ENCODE results near the gene ITGB2. TPM values are rescaled to one million over a fixed set of nuclear protein-coding genes. Genes with fewer than 3 reads are reported as not detected.
"Not testable (repeated sequence)": the region's sequence is repeated elsewhere in the genome, so short reads cannot be mapped to it uniquely, and the experiment has no call there.

ITGB2 gene
- total RNA-seq, 1 donor from 2014 or later: 0.91 TPM

DNA sequence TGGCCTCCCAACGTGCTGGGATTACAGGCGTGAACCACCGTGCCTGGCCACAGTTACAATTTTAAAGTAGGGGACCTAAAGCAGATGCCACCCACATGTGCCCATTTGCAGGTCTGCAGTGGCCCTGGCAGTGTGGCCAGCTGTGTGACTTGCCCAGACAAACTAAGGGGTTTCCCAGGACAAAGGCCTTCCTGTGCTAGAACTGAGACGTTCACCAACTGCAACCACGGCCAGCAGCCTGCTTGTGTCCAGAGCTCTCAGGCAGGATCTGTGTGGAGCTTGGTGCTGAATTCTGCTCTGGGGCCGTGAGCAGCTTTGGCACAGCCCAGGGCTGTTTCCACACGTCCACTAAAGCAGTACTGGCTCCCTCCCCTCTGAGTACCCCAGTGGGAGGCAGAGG lies 36.6 kb downstream of the ITGB2 start:
- DNase-seq: no peak
- TF ChIP-seq, protein P1, sequence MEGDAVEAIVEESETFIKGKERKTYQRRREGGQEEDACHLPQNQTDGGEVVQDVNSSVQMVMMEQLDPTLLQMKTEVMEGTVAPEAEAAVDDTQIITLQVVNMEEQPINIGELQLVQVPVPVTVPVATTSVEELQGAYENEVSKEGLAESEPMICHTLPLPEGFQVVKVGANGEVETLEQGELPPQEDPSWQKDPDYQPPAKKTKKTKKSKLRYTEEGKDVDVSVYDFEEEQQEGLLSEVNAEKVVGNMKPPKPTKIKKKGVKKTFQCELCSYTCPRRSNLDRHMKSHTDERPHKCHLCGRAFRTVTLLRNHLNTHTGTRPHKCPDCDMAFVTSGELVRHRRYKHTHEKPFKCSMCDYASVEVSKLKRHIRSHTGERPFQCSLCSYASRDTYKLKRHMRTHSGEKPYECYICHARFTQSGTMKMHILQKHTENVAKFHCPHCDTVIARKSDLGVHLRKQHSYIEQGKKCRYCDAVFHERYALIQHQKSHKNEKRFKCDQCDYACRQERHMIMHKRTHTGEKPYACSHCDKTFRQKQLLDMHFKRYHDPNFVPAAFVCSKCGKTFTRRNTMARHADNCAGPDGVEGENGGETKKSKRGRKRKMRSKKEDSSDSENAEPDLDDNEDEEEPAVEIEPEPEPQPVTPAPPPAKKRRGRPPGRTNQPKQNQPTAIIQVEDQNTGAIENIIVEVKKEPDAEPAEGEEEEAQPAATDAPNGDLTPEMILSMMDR (IDR thresholded peaks at IDR 0.05; ENCODE audit: partially characterized antibody, unreplicated experiment): no peak

GRCh38 chr21:44883250-44883649 lies 37.4 kb downstream of the ITGB2 start:
- Mint-ChIP-seq H3K27ac (ENCODE audit: unreplicated experiment) (no peak overlapping the region), H3K4me3 (ENCODE audit: unreplicated experiment) (no peak overlapping the region), H3K9me3 (ENCODE audit: unreplicated experiment) (peaks cover 4% of the 10 kb centered on the region), H3K36me3 (ENCODE audit: unreplicated experiment) (no peaks in the 10 kb centered on the region), H3K4me1 (ENCODE audit: low read depth, unreplicated experiment) (no peaks in the 10 kb centered on the region), H3K27me3 (ENCODE audit: unreplicated experiment) (peaks cover 1% of the 10 kb centered on the region)
- peak; percentile 6 for DNase-seq
- TF ChIP-seq, protein P1 (IDR thresholded peaks at IDR 0.05; ENCODE audit: partially characterized antibody, unreplicated experiment): no peak

More for the DNA sequence above, 36.6 kb downstream of the ITGB2 start:
- Mint-ChIP-seq H3K36me3 (ENCODE audit: unreplicated experiment) (no peaks in the 10 kb centered on the region), H3K27ac (ENCODE audit: unreplicated experiment) (no peak overlapping the region), H3K27me3 (ENCODE audit: unreplicated experiment) (peaks cover 1% of the 10 kb centered on the region), H3K4me3 (ENCODE audit: unreplicated experiment) (no peak overlapping the region), H3K4me1 (ENCODE audit: low read depth, unreplicated experiment) (no peaks in the 10 kb centered on the region), H3K9me3 (ENCODE audit: unreplicated experiment) (peaks cover 4% of the 10 kb centered on the region)

GRCh38 chr21:44881198-44881872 lies 39.4 kb downstream of the ITGB2 start:
- no peak overlapping the region for H3K27ac Mint-ChIP-seq (ENCODE audit: unreplicated experiment)
- H3K27me3 Mint-ChIP-seq (ENCODE audit: unreplicated experiment): no peaks in the 10 kb centered on the region
- peak; percentile 2 for DNase-seq
- no peaks in the 10 kb centered on the region for H3K4me1 Mint-ChIP-seq (ENCODE audit: low read depth, unreplicated experiment)
- no peaks in the 10 kb centered on the region for H3K36me3 Mint-ChIP-seq (ENCODE audit: unreplicated experiment)
- TF ChIP-seq, protein P1 (IDR thresholded peaks at IDR 0.05; ENCODE audit: partially characterized antibody, unreplicated experiment): no peak
- H3K4me3 Mint-ChIP-seq (ENCODE audit: unreplicated experiment): no peak overlapping the region
- peaks cover 4% of the 10 kb centered on the region for H3K9me3 Mint-ChIP-seq (ENCODE audit: unreplicated experiment)

DNA sequence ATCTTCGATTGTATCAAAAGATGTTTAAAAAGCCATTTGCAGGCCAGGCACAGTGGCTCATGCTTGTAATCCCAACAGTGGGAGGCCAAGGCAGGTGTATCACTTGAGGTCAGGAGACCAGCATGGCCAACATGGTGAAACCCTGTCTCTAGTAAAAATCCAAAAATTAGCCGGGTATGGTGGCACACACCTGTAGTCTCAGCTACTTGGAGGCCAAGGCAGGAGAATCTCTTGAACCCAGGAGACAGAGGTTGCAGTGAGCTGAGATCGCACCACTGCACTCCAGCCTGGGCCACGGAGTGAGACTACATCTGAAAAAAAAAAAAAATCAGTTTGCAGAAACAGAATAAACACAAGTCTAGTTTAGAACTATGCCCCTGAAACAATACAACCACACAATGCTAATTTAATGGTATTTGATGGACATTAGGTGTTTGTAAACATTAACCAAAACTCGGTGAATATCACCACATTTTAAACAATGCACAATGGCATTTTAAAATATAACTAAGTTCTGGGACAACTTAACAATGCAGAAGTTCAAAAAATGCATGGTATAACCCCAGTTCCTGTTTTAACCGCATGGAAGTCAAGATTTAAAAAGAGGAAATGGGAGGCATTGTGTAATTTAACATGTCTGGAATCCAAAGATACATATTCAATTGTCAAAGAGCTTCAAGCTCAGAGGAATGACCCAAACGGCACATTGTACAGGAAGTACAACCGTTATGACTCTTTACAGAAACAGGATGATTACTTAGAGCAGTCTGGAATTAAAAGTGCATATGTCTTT lies 40.1 kb downstream of the ITGB2 start:
- H3K4me1 Mint-ChIP-seq (ENCODE audit: low read depth, unreplicated experiment): peaks cover 3% of the 10 kb centered on the region
- DNase-seq: no peak
- no peak overlapping the region for H3K27ac Mint-ChIP-seq (ENCODE audit: unreplicated experiment)

GRCh38 chr21:44879238-44879637 lies 41.5 kb downstream of the ITGB2 start:
- H3K4me3 Mint-ChIP-seq (ENCODE audit: unreplicated experiment); H3K36me3 Mint-ChIP-seq (ENCODE audit: unreplicated experiment); H3K4me1 Mint-ChIP-seq (ENCODE audit: low read depth, unreplicated experiment); H3K27me3 Mint-ChIP-seq (ENCODE audit: unreplicated experiment); H3K27ac Mint-ChIP-seq (ENCODE audit: unreplicated experiment); DNase-seq; H3K9me3 Mint-ChIP-seq (ENCODE audit: unreplicated experiment): not testable (repeated sequence)

More for the DNA sequence above, 40.1 kb downstream of the ITGB2 start:
- TF ChIP-seq, protein P1 (IDR thresholded peaks at IDR 0.05; ENCODE audit: partially characterized antibody, unreplicated experiment): no peak
- H3K9me3 Mint-ChIP-seq (ENCODE audit: unreplicated experiment): peaks cover 2% of the 10 kb centered on the region
- no peak overlapping the region for H3K4me3 Mint-ChIP-seq (ENCODE audit: unreplicated experiment)
- H3K36me3 Mint-ChIP-seq (ENCODE audit: unreplicated experiment): no peaks in the 10 kb centered on the region
- no peaks in the 10 kb centered on the region for H3K27me3 Mint-ChIP-seq (ENCODE audit: unreplicated experiment)

Data from glutamatergic neuron (in vitro differentiated cells).